HG02610 (cell line): Measurements from ENCODE around the gene RPS6KA2.

Experiments
- ATAC-seq: cut with Tn5 transposase; IDR thresholded peaks from one replicate; pipeline ENCODE4 v1.9.1; 2021; ENCODE audit warnings: mild to moderate bottlenecking, moderate library complexity; ENCODE audit not compliant: unreplicated experiment

The RPS6KA2 gene

GRCh38 chr6:166508726-166509125, 118.3 kb downstream of the RPS6KA2 start:
- ATAC-seq: no peak

DNA sequence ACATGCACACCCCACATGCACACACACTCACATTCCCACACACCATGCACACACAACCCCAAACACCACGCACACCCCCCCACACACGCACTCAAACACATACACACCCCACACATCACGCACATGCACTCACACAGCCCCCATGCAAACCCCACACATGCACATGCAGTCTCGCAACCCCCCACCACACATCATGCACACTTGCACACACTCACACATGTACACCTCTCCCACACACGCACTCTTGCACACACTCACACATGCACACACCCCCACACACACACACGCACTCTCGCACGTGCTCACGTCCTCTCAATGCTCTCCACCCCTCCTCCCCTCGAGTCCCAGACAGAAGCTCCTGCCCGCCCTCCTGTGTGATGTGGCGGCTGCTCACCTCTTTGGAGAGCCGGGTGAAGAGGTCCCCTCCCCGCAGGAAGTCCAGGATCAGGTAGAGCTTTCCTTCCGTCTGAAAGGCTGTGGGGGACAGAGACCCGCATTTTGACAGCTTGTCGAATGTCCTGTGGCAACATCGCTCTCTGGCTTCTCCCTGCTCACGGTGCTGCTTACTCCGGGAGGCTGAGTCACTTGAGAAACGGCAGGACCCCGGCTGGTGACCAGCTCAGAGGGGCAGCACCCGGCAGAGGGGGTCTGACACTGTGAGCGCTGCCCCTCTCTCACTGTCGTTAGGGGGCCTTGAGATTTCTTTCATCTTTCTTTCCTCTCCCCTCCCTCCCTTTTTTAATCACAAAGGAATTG, 119.1 kb downstream of the RPS6KA2 start:
- no peak for ATAC-seq

DNA sequence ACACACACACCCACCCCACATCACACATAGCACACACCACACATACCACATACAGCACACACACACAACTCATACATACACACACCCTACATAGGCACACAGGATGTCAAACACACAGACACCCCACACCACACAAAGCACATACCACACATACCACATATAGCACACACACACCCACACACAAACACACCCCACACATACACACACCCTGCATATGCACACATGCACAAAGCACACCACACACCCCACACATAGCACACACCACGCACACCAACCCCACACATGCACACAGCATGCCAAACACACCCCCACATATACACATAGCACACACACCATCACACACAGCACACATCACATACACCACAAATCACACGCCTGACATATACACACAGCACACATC, 119.7 kb downstream of the RPS6KA2 start:
- ATAC-seq: no peak

DNA sequence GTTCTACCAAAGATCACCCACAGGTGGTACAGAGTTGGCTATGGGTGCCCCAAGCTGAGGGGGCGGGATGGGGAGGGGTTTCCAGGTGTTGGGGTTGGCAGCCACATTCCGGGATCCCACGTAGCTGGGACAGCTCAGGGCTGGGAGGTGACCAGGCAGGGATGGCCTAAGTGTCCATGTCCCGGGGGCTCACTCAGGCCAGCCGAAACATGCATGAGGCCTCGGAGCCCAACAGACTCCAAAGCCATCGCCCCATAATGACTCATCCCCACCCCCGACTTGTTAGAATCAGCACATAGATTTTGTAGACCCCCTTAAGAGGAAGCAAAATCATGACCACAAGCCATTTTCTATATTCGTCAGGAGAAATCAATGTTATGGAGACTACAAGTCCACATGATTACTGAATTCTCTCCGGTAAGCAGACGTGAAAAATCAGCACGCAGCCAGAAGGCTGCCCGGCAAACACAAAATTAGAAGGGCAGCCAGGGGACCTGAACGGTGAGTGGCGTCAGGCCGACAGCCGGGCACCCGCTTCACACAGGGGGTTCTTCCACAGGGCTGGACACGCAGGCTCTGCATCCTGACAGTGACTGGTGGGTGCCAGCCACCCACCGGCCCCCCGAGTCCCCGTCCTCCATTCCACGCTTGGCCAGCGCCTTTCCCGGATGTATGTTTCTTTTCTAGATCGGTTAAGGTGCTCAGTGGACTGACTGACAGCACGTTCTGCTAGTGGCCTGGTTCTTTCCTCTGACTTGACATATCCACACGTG, 121.7 kb downstream of the RPS6KA2 start:
- no peak for ATAC-seq

- no peak for ATAC-seq
These were observed 123.0 kb downstream of the RPS6KA2 start for GRCh38 chr6:166504100-166504499.

DNA sequence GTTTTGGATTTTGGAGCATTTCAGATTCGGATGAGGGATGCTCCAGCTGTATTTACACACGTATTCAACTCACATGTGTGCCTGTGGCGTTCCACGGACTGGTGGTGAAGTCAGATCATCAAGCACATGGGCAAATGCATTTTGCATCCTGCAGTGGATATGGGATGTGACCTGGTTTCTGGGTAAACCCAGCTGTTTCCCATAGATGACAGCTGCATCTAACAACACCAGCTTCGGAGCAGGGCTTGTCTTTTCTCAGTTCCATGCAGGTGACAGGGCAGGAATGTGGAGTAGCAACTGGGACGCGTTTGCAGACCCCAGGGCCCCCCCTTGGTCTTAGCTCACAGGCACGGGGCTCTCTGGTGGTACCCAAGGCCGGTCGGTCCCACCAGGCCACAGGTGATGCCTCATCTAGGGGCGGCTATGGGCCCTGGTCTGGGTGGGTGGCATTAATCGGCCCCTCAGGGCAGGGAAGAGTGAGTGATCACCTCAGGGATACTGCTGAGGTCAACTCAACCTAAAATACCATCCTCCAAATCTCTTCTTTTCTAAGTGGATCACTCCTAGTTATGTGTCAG, 123.8 kb downstream of the RPS6KA2 start:
- no peak for ATAC-seq

DNA sequence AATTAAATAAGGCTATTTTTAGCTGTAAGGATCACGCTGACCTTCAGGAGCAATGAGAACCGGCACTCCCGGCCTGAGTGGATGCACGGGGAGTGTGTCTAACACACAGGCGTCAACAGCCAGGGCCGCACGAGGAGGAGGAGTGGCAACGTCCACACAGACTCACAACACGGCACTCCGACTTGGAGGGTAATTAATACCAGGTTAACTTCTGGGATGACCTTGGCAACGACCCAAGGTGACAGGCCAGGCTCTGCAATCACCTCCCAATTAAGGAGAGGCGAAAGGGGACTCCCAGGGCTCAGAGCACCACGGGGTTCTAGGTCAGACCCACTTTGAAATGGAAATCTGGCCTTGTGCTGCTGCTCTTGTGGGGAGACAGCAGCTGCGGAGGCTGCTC, 124.6 kb downstream of the RPS6KA2 start:
- no peak for ATAC-seq

GRCh38 chr6:166501246-166501645, 125.8 kb downstream of the RPS6KA2 start:
- no peak for ATAC-seq

DNA sequence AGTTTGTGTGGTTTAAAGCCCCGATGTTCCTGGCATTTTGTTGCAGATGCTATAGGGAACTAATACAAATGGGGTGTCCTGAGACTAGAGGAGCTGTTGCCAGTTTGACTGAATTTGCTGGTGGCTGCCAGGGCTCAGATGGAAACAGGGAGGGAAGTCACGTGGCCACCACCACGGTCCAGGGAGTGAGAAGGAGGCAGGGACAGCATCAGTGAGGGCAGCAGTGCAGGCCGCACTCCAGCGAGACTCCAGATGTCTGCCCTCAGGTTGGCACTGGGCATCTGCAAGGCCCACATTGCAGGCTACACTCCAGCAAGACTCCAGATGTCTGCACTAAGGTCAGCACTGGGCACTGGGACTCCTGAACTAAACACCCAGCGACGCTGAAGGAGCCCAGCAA, 126.8 kb downstream of the RPS6KA2 start:
- ATAC-seq: no peak

DNA sequence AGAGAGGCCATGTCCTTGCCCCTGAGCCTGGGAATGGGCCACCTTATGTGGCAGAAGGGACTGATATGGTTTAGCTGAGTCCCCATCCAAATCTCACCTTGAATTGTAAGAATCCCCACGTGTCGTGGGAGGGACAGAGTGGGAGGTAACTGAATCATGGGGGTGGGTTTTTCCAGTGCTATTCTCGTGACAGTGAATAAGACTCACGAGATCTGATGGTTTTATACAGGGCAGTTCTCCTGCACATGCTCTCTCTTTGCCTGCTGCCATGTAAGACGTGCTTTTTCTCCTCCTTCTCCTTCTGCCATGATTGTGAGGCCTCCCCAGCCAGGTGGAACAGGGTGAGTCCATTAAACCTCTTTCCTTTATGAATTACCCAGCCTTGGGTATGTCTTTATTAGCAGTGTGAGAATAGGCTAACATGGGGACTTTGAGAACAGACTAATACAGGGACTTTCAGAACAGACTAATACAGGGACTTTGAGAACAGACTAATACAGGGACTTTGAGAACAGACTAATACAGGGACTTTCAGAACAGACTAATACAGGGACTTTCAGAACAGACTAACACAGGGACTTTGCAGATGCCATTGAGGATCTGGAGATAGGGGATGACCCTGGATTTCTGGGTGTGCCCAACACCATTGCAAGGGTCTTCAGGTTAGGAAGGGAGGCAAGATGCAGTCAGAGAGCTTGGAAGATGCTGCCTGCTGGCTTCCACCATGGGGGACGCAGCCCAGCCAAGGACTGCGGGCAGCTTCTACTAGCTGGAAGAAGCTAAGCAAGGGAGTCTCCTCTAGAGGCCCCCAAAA, 127.5 kb downstream of the RPS6KA2 start:
- ATAC-seq: peak; percentile 84

- no peak for ATAC-seq
These were observed 128.2 kb downstream of the RPS6KA2 start for GRCh38 chr6:166498661-166499349.

- ATAC-seq: no peak
These were observed 128.8 kb downstream of the RPS6KA2 start for GRCh38 chr6:166498228-166498627.

GRCh38 chr6:166497087-166497899, 129.8 kb downstream of the RPS6KA2 start:
- ATAC-seq: no peak

DNA sequence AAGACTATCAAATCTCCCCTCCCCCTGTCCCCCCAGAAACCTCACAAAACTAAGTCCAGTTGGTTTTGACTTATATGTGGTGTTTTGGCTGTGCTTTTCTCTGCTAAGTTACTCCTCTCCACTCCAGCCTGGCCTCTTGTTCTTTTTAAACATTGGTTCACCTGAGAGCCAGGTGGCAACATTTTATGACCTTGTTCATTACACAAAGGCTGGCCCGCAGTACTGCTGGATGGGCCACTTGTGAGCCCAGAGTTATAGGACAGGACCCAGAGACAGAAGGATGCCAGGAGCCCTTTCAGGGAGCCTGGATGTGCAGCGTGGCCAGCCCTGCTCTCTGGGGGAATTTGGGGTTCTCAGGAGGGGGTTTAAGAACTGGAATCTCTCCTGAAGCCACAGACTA, 130.6 kb downstream of the RPS6KA2 start:
- ATAC-seq: no peak

GRCh38 chr6:166495487-166496314, 131.3 kb downstream of the RPS6KA2 start:
- ATAC-seq: no peak

DNA sequence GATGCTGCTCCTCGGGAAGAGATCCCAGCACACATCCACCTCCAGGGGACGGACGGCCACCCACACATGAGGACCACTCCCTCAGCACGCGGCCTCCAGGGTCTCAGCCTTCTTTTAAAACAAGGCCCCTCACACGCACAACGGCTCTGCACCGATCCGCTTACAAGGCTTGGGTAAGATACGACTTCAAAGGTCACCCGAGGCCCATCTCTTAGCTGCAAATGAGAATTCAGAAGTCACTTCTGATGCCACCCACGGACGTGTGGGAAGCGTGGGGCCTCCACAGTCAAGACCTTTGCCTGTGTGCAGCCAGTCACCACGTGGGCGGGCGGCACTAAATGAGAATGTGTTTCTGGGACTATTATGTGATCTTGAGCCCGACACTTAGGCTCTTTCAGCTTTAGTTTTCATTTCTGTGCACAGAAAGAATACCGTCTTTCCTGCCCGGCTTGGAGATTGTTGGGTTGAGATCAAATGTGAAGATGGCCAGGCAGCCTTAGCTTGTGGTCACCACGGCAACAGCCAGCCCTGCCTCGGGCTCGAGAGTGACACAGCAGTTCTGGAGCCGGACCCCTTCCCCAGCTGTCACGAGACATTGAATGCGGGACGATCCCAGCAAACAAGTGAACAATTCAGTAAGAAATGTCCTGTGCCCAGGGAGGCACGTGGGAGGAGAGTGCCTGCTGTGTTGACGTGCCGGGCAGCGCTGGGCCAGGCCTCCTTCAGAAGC, 132.1 kb downstream of the RPS6KA2 start:
- ATAC-seq: no peak

GRCh38 chr6:166494101-166494441, 133.0 kb downstream of the RPS6KA2 start:
- ATAC-seq: no peak

DNA sequence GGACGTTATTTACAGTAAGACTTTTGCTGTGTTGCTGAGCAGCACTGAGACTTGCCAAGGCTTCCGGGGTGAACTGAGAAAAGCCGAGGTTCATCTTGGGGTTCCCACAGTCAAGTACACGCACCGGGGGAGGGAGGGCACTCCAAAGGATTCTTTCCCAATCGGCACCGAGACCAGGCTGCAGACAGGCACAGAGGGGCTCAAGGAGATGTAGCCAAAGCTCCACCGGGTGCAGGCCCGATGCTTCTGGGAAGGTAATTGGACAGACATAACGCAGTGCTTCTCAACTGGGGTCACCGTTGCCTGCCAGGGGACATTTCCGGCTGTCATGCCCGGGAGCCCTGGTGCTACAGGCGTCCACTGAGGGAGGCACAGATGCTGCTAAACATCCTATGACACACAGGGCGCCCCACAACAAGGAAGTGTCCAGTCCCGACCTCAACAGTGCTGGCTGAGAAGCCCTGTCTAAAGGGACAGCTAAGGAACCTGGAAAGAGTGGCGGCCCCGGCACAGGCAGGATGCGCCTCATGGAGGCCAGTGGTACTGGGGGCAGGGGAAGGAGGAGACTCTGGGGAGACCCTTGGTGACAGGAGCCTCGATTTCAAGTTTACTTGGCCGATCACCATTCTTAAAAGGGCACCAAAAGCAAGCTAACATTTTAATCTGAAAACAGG, 133.5 kb downstream of the RPS6KA2 start:
- no peak for ATAC-seq
